HG03064 (cell line): ENCODE data around the gene MYOM1.
A peak's percentile ranks its signal among the peaks of the same experiment; 100 is the strongest.

Source experiments
- ATAC-seq: cut with Tn5 transposase; IDR thresholded peaks from one replicate; pipeline ENCODE4 v1.9.1; 2021; ENCODE audit warnings: low read depth; ENCODE audit not compliant: unreplicated experiment

Gene MYOM1

GRCh38 chr18:3190610-3191009, 29.2 kb downstream of the MYOM1 start:
- no peak for ATAC-seq

- ATAC-seq = no peak
Observed at GRCh38 chr18:3189884-3190283, 29.9 kb downstream of the MYOM1 start.

- ATAC-seq = no peak
Observed at GRCh38 chr18:3186678-3187658, 32.8 kb downstream of the MYOM1 start.

- ATAC-seq = no peak
Observed at GRCh38 chr18:3184275-3184963, 35.3 kb downstream of the MYOM1 start.

GRCh38 chr18:3183103-3183717, 36.6 kb downstream of the MYOM1 start:
- ATAC-seq = no peak

- ATAC-seq = no peak
Observed at GRCh38 chr18:3180325-3180724, 39.4 kb downstream of the MYOM1 start.

- peak; percentile 51 for ATAC-seq
Observed at GRCh38 chr18:3179430-3180089, 40.2 kb downstream of the MYOM1 start.

GRCh38 chr18:3177902-3178687, 41.7 kb downstream of the MYOM1 start:
- peak; percentile 67 for ATAC-seq

GRCh38 chr18:3175195-3175758, 44.5 kb downstream of the MYOM1 start:
- no peak for ATAC-seq

GRCh38 chr18:3172097-3172496, 47.7 kb downstream of the MYOM1 start:
- ATAC-seq = no peak

- no peak for ATAC-seq
Observed at GRCh38 chr18:3171631-3172030, 48.1 kb downstream of the MYOM1 start.

GRCh38 chr18:3170441-3171161, 49.2 kb downstream of the MYOM1 start:
- ATAC-seq = no peak

- no peak for ATAC-seq
Observed at GRCh38 chr18:3164381-3164780, 55.4 kb downstream of the MYOM1 start.

GRCh38 chr18:3163968-3164367, 55.8 kb downstream of the MYOM1 start:
- ATAC-seq = no peak

GRCh38 chr18:3162181-3162580, 57.6 kb downstream of the MYOM1 start:
- no peak for ATAC-seq

GRCh38 chr18:3159830-3160229, 59.9 kb downstream of the MYOM1 start:
- ATAC-seq = no peak

- ATAC-seq = no peak
Observed at GRCh38 chr18:3157606-3158005, 62.2 kb downstream of the MYOM1 start.

- no peak for ATAC-seq
Observed at GRCh38 chr18:3157086-3157485, 62.7 kb downstream of the MYOM1 start.

GRCh38 chr18:3156325-3156640, 63.5 kb downstream of the MYOM1 start:
- ATAC-seq = no peak
